ENCODE results near the gene PPIB.

Gene PPIB

GRCh38 chr15:64191971-64192830 is 29.4 kb upstream of the PPIB start:
- Histone ChIP-seq H3K27ac (replicated peaks) (no peak overlapping the region; the same call in 1 of the 2 replicates), H3K27me3 (ENCODE audit: insufficient read depth, poor library complexity, severe bottlenecking) (no peaks in the 10 kb centered on the region), H3K4me3 (replicated peaks; ENCODE audit: insufficient read depth, low read length) (no peak overlapping the region)
- no peak for DNase-seq (ENCODE audit: low read depth in 1 of 2, low spot score in 1 of 2)
- TF ChIP-seq CTCF (IDR thresholded peaks at IDR 0.05; ENCODE audit: insufficient read depth, low read length) (no peak), GABPA (IDR thresholded peaks at IDR 0.05; ENCODE audit: low read depth) (no peak), SPI1 (IDR thresholded peaks at IDR 0.05; ENCODE audit: borderline replicate concordance, low read depth) (no peak), POLR2AphosphoS5 (IDR thresholded peaks at IDR 0.05; ENCODE audit: low read depth) (no peak)

GRCh38 chr15:64187396-64188191 is 24.8 kb upstream of the PPIB start:
- Histone ChIP-seq H3K4me3 (replicated peaks; ENCODE audit: insufficient read depth, low read length) (no peak overlapping the region), H3K27me3 (ENCODE audit: insufficient read depth, poor library complexity, severe bottlenecking) (no peaks in the 10 kb centered on the region), H3K27ac (replicated peaks) (no peak overlapping the region)
- TF ChIP-seq CTCF (IDR thresholded peaks at IDR 0.05; ENCODE audit: insufficient read depth, low read length) (no peak), POLR2AphosphoS5 (IDR thresholded peaks at IDR 0.05; ENCODE audit: low read depth) (no peak), REST (IDR thresholded peaks at IDR 0.05; ENCODE audit: insufficient replicate concordance, low read depth) (no peak), GABPA (IDR thresholded peaks at IDR 0.05; ENCODE audit: low read depth) (no peak), SPI1 (IDR thresholded peaks at IDR 0.05; ENCODE audit: borderline replicate concordance, low read depth) (no peak)
- DNase-seq (ENCODE audit: low read depth in 1 of 2, low spot score in 1 of 2) = no peak

DNA sequence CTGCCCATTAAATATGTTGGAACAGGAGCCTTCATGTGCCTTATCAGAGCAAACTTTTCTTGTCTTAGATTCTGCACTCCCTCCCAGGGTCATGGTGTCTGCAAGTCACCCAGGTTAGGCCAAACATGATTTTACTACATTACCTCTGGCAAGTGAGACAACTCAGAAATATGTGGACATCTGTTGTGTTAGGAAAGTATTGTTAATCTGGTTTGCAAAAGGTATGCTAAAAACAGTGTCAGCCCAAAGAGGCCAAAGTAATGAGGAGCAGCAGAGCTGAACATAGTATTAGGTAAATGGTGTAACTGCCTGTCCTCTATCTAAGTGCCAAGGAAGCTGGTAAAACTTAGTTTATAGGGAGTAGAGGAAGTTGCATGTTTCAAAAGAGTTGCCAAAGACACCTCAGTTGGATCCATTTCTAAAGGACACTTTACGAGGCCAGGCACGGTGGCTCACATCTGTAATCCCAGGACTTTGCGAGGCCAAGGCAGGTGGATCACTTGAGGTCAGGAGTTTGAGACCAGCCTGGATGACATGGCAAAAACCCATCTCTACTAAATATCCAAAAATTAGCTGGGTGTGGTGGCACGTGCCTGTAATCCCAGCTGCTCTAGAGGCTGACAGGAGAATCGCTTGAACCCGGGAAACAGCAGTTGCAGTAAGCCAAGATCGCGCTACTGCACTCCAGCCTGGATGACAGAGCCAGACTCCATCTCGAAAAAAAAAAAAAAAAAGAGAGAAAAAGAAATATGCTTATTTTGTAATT is 22.5 kb upstream of the PPIB start:
- Histone ChIP-seq H3K4me3 (replicated peaks; ENCODE audit: insufficient read depth, low read length) (no peak overlapping the region), H3K27ac (replicated peaks) (peak overlapping the region; percentile 42), H3K27me3 (ENCODE audit: insufficient read depth, poor library complexity, severe bottlenecking) (no peaks in the 10 kb centered on the region)
- TF ChIP-seq POLR2AphosphoS5 (IDR thresholded peaks at IDR 0.05; ENCODE audit: low read depth) (no peak), GABPA (IDR thresholded peaks at IDR 0.05; ENCODE audit: low read depth) (no peak), SPI1 (IDR thresholded peaks at IDR 0.05; ENCODE audit: borderline replicate concordance, low read depth) (no peak), CTCF (IDR thresholded peaks at IDR 0.05; ENCODE audit: insufficient read depth, low read length) (no peak), REST (IDR thresholded peaks at IDR 0.05; ENCODE audit: insufficient replicate concordance, low read depth) (no peak)
- peak in 1 of 2 experiments; percentile 50 for DNase-seq (ENCODE audit: low read depth in 1 of 2, low spot score in 1 of 2)

All from HL-60 (cell line).